Stimulated activated CD8-positive, alpha-beta memory T cell treated with anti-CD3 and anti-CD28 coated beads, Interleukin-12 subunit alpha, Interleukin-12 subunit beta, amount 100 ng/mL, for 24 hours (primary cell): ENCODE measurements around the gene MDFI.
"Not testable (repeated sequence)": the region's sequence is repeated elsewhere in the genome, so short reads cannot be mapped to it uniquely, and the experiment has no call there.

Source experiments
- DNase-seq: peaks from one replicate; pipeline ENCODE4 v3.0.0-alpha.2; 2020; ENCODE audit errors: extremely low read depth

The MDFI gene

GRCh38 chr6:41602864-41603608 lies 35.2 kb upstream of the MDFI start:
- DNase-seq, result peak; percentile 33

GRCh38 chr6:41604006-41604405 lies 34.3 kb upstream of the MDFI start:
- no peak for DNase-seq

GRCh38 chr6:41605649-41606048 lies 32.6 kb upstream of the MDFI start:
- DNase-seq, result no peak

- no peak for DNase-seq
Measured at GRCh38 chr6:41607036-41607435, 31.2 kb upstream of the MDFI start.

- no peak for DNase-seq
Measured at GRCh38 chr6:41607736-41608135, 30.5 kb upstream of the MDFI start.

- no peak for DNase-seq
Measured at GRCh38 chr6:41608443-41609151, 29.7 kb upstream of the MDFI start.

- no peak for DNase-seq
Measured at GRCh38 chr6:41614715-41615114, 23.6 kb upstream of the MDFI start.

- no peak for DNase-seq
Measured at GRCh38 chr6:41615311-41615710, 23.0 kb upstream of the MDFI start.

GRCh38 chr6:41618598-41618997 lies 19.7 kb upstream of the MDFI start:
- no peak for DNase-seq

GRCh38 chr6:41619193-41619592 lies 19.1 kb upstream of the MDFI start:
- not testable (repeated sequence) for DNase-seq

- DNase-seq, result no peak
Measured at GRCh38 chr6:41621367-41621766, 16.9 kb upstream of the MDFI start.

- no peak for DNase-seq
Measured at GRCh38 chr6:41621802-41622201, 16.5 kb upstream of the MDFI start.

GRCh38 chr6:41622206-41622988 lies 15.9 kb upstream of the MDFI start:
- DNase-seq, result no peak

GRCh38 chr6:41623330-41623729 lies 14.9 kb upstream of the MDFI start:
- no peak for DNase-seq

GRCh38 chr6:41624621-41625380 lies 13.5 kb upstream of the MDFI start:
- no peak for DNase-seq

GRCh38 chr6:41625442-41625841 lies 12.8 kb upstream of the MDFI start:
- no peak for DNase-seq

- DNase-seq, result no peak
Measured at GRCh38 chr6:41626022-41626421, 12.2 kb upstream of the MDFI start.

- no peak for DNase-seq
Measured at GRCh38 chr6:41626917-41627316, 11.4 kb upstream of the MDFI start.

- DNase-seq, result no peak
Measured at GRCh38 chr6:41629128-41629527, 9.1 kb upstream of the MDFI start.

- no peak for DNase-seq
Measured at GRCh38 chr6:41630069-41630468, 8.2 kb upstream of the MDFI start.

GRCh38 chr6:41630946-41631345 lies 7.3 kb upstream of the MDFI start:
- DNase-seq, result no peak

- DNase-seq, result no peak
Measured at GRCh38 chr6:41633056-41633634, 5.1 kb upstream of the MDFI start.
